ENCODE results near the gene FADD. TPM values are rescaled to one million over a fixed set of nuclear protein-coding genes. Genes with fewer than 3 reads are reported as not detected.

Gene FADD
- total RNA-seq, 1 donor from 2014 or later, result 29.2 TPM

GRCh38 chr11:70243912-70244652 is 41.0 kb downstream of the FADD start:
- H3K27ac Mint-ChIP-seq (ENCODE audit: unreplicated experiment), result no peak overlapping the region
- no peaks in the 10 kb centered on the region for H3K4me1 Mint-ChIP-seq

GRCh38 chr11:70244698-70245097 is 41.6 kb downstream of the FADD start:
- Mint-ChIP-seq H3K9me3 (no peaks in the 10 kb centered on the region), H3K27ac (ENCODE audit: unreplicated experiment) (no peak overlapping the region), H3K36me3 (ENCODE audit: low read depth) (no peaks in the 10 kb centered on the region), H3K4me3 (no peak overlapping the region), H3K27me3 (ENCODE audit: low read depth) (peaks cover 3% of the 10 kb centered on the region), H3K4me1 (no peaks in the 10 kb centered on the region)
- TF ChIP-seq, protein P1, sequence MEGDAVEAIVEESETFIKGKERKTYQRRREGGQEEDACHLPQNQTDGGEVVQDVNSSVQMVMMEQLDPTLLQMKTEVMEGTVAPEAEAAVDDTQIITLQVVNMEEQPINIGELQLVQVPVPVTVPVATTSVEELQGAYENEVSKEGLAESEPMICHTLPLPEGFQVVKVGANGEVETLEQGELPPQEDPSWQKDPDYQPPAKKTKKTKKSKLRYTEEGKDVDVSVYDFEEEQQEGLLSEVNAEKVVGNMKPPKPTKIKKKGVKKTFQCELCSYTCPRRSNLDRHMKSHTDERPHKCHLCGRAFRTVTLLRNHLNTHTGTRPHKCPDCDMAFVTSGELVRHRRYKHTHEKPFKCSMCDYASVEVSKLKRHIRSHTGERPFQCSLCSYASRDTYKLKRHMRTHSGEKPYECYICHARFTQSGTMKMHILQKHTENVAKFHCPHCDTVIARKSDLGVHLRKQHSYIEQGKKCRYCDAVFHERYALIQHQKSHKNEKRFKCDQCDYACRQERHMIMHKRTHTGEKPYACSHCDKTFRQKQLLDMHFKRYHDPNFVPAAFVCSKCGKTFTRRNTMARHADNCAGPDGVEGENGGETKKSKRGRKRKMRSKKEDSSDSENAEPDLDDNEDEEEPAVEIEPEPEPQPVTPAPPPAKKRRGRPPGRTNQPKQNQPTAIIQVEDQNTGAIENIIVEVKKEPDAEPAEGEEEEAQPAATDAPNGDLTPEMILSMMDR (conservative IDR thresholded peaks at IDR 0.05), result no peak
- DNase-seq (ENCODE audit: low read depth, low spot score), result no peak

More at GRCh38 chr11:70243912-70244652, 41.0 kb downstream of the FADD start:
- H3K9me3 Mint-ChIP-seq, result no peaks in the 10 kb centered on the region
- DNase-seq (ENCODE audit: low read depth, low spot score), result no peak
- H3K27me3 Mint-ChIP-seq (ENCODE audit: low read depth), result peaks cover 3% of the 10 kb centered on the region
- no peaks in the 10 kb centered on the region for H3K36me3 Mint-ChIP-seq (ENCODE audit: low read depth)
- TF ChIP-seq, protein P1 (conservative IDR thresholded peaks at IDR 0.05), result no peak
- no peak overlapping the region for H3K4me3 Mint-ChIP-seq

DNA sequence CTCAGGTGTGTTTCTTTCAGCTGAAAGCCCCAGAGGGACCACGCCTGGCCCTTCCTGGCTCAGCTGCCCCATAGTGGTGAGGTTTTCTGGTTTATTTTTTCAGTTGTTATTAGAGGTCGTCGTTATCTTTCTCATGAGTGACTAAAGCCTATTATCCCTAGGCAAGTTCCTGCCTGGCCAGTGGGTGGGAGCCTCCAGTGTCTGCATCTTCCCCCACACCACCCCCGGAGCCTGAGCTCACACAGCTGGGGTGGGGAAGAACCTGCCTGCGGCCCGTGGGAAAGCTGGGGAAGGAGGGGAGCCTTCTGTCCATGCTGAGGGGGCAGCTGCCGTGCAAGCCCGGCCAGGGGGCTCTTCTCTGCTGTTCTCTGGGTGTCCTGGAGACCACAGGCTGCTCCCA is 43.1 kb downstream of the FADD start:
- Mint-ChIP-seq H3K27ac (ENCODE audit: unreplicated experiment) (no peak overlapping the region), H3K4me1 (no peaks in the 10 kb centered on the region)

GRCh38 chr11:70247042-70247709 is 44.1 kb downstream of the FADD start:
- H3K27ac Mint-ChIP-seq (ENCODE audit: unreplicated experiment), result no peak overlapping the region
- H3K36me3 Mint-ChIP-seq (ENCODE audit: low read depth), result no peaks in the 10 kb centered on the region
- H3K9me3 Mint-ChIP-seq, result no peaks in the 10 kb centered on the region
- no peaks in the 10 kb centered on the region for H3K4me1 Mint-ChIP-seq
- TF ChIP-seq, protein P1 (conservative IDR thresholded peaks at IDR 0.05), result no peak
- peaks cover 3% of the 10 kb centered on the region for H3K27me3 Mint-ChIP-seq (ENCODE audit: low read depth)
- H3K4me3 Mint-ChIP-seq, result no peak overlapping the region
- no peak for DNase-seq (ENCODE audit: low read depth, low spot score)

More for the DNA sequence above, 43.1 kb downstream of the FADD start:
- no peak overlapping the region for H3K4me3 Mint-ChIP-seq
- no peaks in the 10 kb centered on the region for H3K36me3 Mint-ChIP-seq (ENCODE audit: low read depth)
- TF ChIP-seq, protein P1 (conservative IDR thresholded peaks at IDR 0.05), result no peak
- peaks cover 3% of the 10 kb centered on the region for H3K27me3 Mint-ChIP-seq (ENCODE audit: low read depth)
- no peak for DNase-seq (ENCODE audit: low read depth, low spot score)
- H3K9me3 Mint-ChIP-seq, result no peaks in the 10 kb centered on the region

GRCh38 chr11:70247710-70248072 is 44.6 kb downstream of the FADD start:
- no peaks in the 10 kb centered on the region for H3K4me1 Mint-ChIP-seq
- no peak for DNase-seq (ENCODE audit: low read depth, low spot score)
- TF ChIP-seq, protein P1 (conservative IDR thresholded peaks at IDR 0.05), result no peak
- H3K27me3 Mint-ChIP-seq (ENCODE audit: low read depth), result peaks cover 3% of the 10 kb centered on the region
- no peaks in the 10 kb centered on the region for H3K36me3 Mint-ChIP-seq (ENCODE audit: low read depth)
- no peak overlapping the region for H3K27ac Mint-ChIP-seq (ENCODE audit: unreplicated experiment)
- no peak overlapping the region for H3K4me3 Mint-ChIP-seq
- no peaks in the 10 kb centered on the region for H3K9me3 Mint-ChIP-seq
